Mesenchymal stem cell (in vitro differentiated cells and primary cell): ENCODE measurements around the gene RASSF8.
"Not testable (repeated sequence)": the region's sequence is repeated elsewhere in the genome, so short reads cannot be mapped to it uniquely, and the experiment has no call there.

Experiments
- DNase-seq: peaks from one replicate; pipeline ENCODE4 v3.0.0-alpha.2; 2013
- H2AFZ ChIP-seq: one replicate; pipeline ENCODE4 v1.6.1; 2013; ENCODE audit warnings: low read depth, mild to moderate bottlenecking, control low read depth, inconsistent platforms, low read length, moderate library complexity
- H2AK5ac ChIP-seq: 2 replicates; pipeline ENCODE4 v1.6.1; 2013; ENCODE audit warnings: low read length, moderate library complexity, mild to moderate bottlenecking, inconsistent platforms; ENCODE audit not compliant: severe bottlenecking
- H2BK120ac ChIP-seq: one replicate; pipeline ENCODE4 v1.6.1; 2013; ENCODE audit warnings: low read depth, mild to moderate bottlenecking, inconsistent platforms, low read length, moderate library complexity
- H2BK12ac ChIP-seq, 2 experiments: one replicate each; pipeline ENCODE4 v1.6.1; 2013; ENCODE audit warnings: inconsistent platforms in 2 of 2, low read length in 2 of 2, mild to moderate bottlenecking in 2 of 2, moderate library complexity in 2 of 2, control low read depth in 1 of 2
- H2BK15ac ChIP-seq: one replicate; pipeline ENCODE4 v1.6.1; 2013; ENCODE audit warnings: mild to moderate bottlenecking, low read depth, inconsistent platforms; ENCODE audit not compliant: poor library complexity, severe bottlenecking
- H2BK5ac ChIP-seq: 2 replicates; pipeline ENCODE4 v1.6.1; 2013; ENCODE audit warnings: low read depth, mild to moderate bottlenecking, low read length, control low read depth, inconsistent platforms; ENCODE audit not compliant: poor library complexity, severe bottlenecking
- H3K14ac ChIP-seq, 2 experiments: one replicate each; pipeline ENCODE4 v1.6.1; 2013; ENCODE audit warnings: inconsistent platforms in 2 of 2, low read length in 2 of 2, control low read depth in 1 of 2, mild to moderate bottlenecking in 1 of 2, moderate library complexity in 1 of 2
- H3K18ac ChIP-seq, 2 experiments: one replicate each; pipeline ENCODE4 v1.6.1; 2013; ENCODE audit warnings: inconsistent platforms in 2 of 2, low read length in 2 of 2, control low read depth in 1 of 2, low read depth in 1 of 2, mild to moderate bottlenecking in 1 of 2
- H3K23ac ChIP-seq, 2 experiments: one replicate each; pipeline ENCODE4 v1.6.1; 2013; ENCODE audit warnings: inconsistent platforms in 2 of 2, low read length in 2 of 2, mild to moderate bottlenecking in 2 of 2, moderate library complexity in 2 of 2, control low read depth in 1 of 2
- H3K27ac ChIP-seq: 2 replicates; pipeline ENCODE4 v1.5.1; 2013; ENCODE audit warnings: mild to moderate bottlenecking, moderate library complexity, low read length, control low read depth, inconsistent platforms; ENCODE audit not compliant: poor library complexity, severe bottlenecking
- H3K27me3 ChIP-seq, 2 experiments: 2 replicates each; pipeline versions ENCODE4 v1.6.1 to v1.7.0; 2013; ENCODE audit warnings: low read length in 2 of 2, mild to moderate bottlenecking in 2 of 2, moderate library complexity in 2 of 2, control low read depth in 1 of 2, inconsistent platforms in 1 of 2; ENCODE audit not compliant: control insufficient read depth in 1 of 2, insufficient read depth in 1 of 2
- H3K36me3 ChIP-seq, 2 experiments: 2 replicates each; pipeline versions ENCODE4 v1.6.1 to v1.7.0; 2013; ENCODE audit warnings: low read length in 2 of 2, control low read depth in 1 of 2, inconsistent platforms in 1 of 2, low read depth in 1 of 2, mild to moderate bottlenecking in 1 of 2; ENCODE audit not compliant: insufficient read depth in 2 of 2, control insufficient read depth in 1 of 2
- H3K4ac ChIP-seq, 2 experiments: one replicate each; pipeline ENCODE4 v1.6.1; 2013; ENCODE audit warnings: inconsistent platforms in 2 of 2, low read length in 2 of 2, mild to moderate bottlenecking in 2 of 2, moderate library complexity in 2 of 2, control low read depth in 1 of 2, low read depth in 1 of 2
- H3K4me1 ChIP-seq: 2 replicates; pipeline ENCODE4 v1.6.1; 2013; ENCODE audit warnings: low read depth, low read length, control low read depth; ENCODE audit not compliant: control insufficient read depth, insufficient read depth
- H3K4me2 ChIP-seq: 2 replicates; pipeline ENCODE4 v1.6.1; 2013; ENCODE audit warnings: low read length, mild to moderate bottlenecking, inconsistent platforms; ENCODE audit not compliant: poor library complexity, severe bottlenecking
- H3K4me3 ChIP-seq, 2 experiments: 2 replicates each; pipeline versions ENCODE4 v1.5.1 to v1.7.0; 2013; ENCODE audit warnings: low read length in 2 of 2, mild to moderate bottlenecking in 2 of 2, control low read depth in 1 of 2, low read depth in 1 of 2; ENCODE audit not compliant: insufficient read depth in 1 of 2
- H3K79me1 ChIP-seq: replicated peaks from 2 replicates; pipeline ENCODE4 v1.6.1; 2013; ENCODE audit warnings: mild to moderate bottlenecking, control low read depth, low read length, inconsistent platforms; ENCODE audit not compliant: poor library complexity, severe bottlenecking
- H3K9ac ChIP-seq: 2 replicates; pipeline ENCODE4 v1.7.0; 2013; ENCODE audit warnings: mild to moderate bottlenecking, low read length, moderate library complexity
- H3K9me3 ChIP-seq: 2 replicates; pipeline ENCODE4 v1.7.0; 2013; ENCODE audit warnings: mild to moderate bottlenecking, low read length; ENCODE audit not compliant: control insufficient read depth
- H4K8ac ChIP-seq: one replicate; pipeline ENCODE4 v1.6.1; 2013; ENCODE audit warnings: inconsistent platforms, mild to moderate bottlenecking, low read length, moderate library complexity
- H4K91ac ChIP-seq: one replicate; pipeline ENCODE4 v1.6.1; 2013; ENCODE audit warnings: mild to moderate bottlenecking, low read length, inconsistent platforms
- WGBS: methylation state at CpG from one replicate; pipeline ENCODE4 v1.1.7; 2013; ENCODE audit warnings: mixed read lengths; 5-methylcytosine and 5-hydroxymethylcytosine counted together

Gene RASSF8

GRCh38 chr12:26056335-26056734 lies 97.9 kb downstream of the RASSF8 start:
- H2AFZ ChIP-seq, result no peak overlapping the region
- H3K23ac ChIP-seq, result no peak overlapping the region
- H2BK120ac ChIP-seq, result no peak overlapping the region
- H3K27ac ChIP-seq, result no peak overlapping the region
- H2BK15ac ChIP-seq, result no peak overlapping the region
- H3K9ac ChIP-seq, result no peak overlapping the region
- H4K91ac ChIP-seq, result no peak overlapping the region
- H3K18ac ChIP-seq, result no peak overlapping the region
- no peaks in the 10 kb centered on the region for H3K27me3 ChIP-seq
- H3K36me3 ChIP-seq, result peaks cover 0 to 53% of the 10 kb centered on the region in 2 experiments
- peaks cover 1% of the 10 kb centered on the region for H3K4me1 ChIP-seq
- no peak overlapping the region for H3K4ac ChIP-seq
- no peak overlapping the region for H3K4me2 ChIP-seq
- H3K4me3 ChIP-seq, result no peak overlapping the region
- no peak overlapping the region for H2BK5ac ChIP-seq
- no peak overlapping the region for H4K8ac ChIP-seq
- DNase-seq, result no peak
- WGBS, result 84% methylated on average over 1 of the region's 1 CpG
- H3K9me3 ChIP-seq, result no peaks in the 10 kb centered on the region
- no peak overlapping the region for H2BK12ac ChIP-seq
- no peak overlapping the region for H3K14ac ChIP-seq
- no peak overlapping the region for H2AK5ac ChIP-seq
- peaks cover 11% of the 10 kb centered on the region for H3K79me1 ChIP-seq

GRCh38 chr12:26057271-26057670 lies 98.8 kb downstream of the RASSF8 start:
- not testable (repeated sequence) for H2BK5ac ChIP-seq, H3K4me3 ChIP-seq, H3K79me1 ChIP-seq, H3K9ac ChIP-seq, H3K23ac ChIP-seq, H3K14ac ChIP-seq, H3K27me3 ChIP-seq, H3K4ac ChIP-seq, H2BK15ac ChIP-seq, DNase-seq, H2BK12ac ChIP-seq, H3K27ac ChIP-seq, H2AK5ac ChIP-seq, H4K8ac ChIP-seq, H4K91ac ChIP-seq, H3K9me3 ChIP-seq, H2BK120ac ChIP-seq, H3K4me2 ChIP-seq, H2AFZ ChIP-seq, H3K4me1 ChIP-seq, H3K18ac ChIP-seq
- peaks cover 0 to 55% of the 10 kb centered on the region in 2 experiments for H3K36me3 ChIP-seq
- WGBS, result 100% methylated on average over 2 of the region's 6 CpGs

- Histone ChIP-seq H3K4me3 (no peak overlapping the region), H2AFZ (no peak overlapping the region), H4K8ac (no peak overlapping the region), H3K27ac (no peak overlapping the region), H2AK5ac (no peak overlapping the region), H2BK120ac (no peak overlapping the region), H3K4me1 (peaks cover 1% of the 10 kb centered on the region), H3K79me1 (peaks cover 5% of the 10 kb centered on the region), H4K91ac (no peak overlapping the region), H2BK12ac (no peak overlapping the region), H3K4me2 (no peak overlapping the region), H3K9ac (no peak overlapping the region), H2BK15ac (no peak overlapping the region), H3K36me3 (peaks cover 0 to 60% of the 10 kb centered on the region in 2 experiments), H3K27me3 (no peaks in the 10 kb centered on the region), H3K18ac (no peak overlapping the region), H2BK5ac (no peak overlapping the region), H3K9me3 (no peaks in the 10 kb centered on the region), H3K14ac (no peak overlapping the region), H3K4ac (no peak overlapping the region), H3K23ac (no peak overlapping the region)
- WGBS, result no CpG with 5 or more reads among the region's 8 CpGs
- DNase-seq, result no peak
Observed at GRCh38 chr12:26058308-26058707, 99.8 kb downstream of the RASSF8 start.

- no peak overlapping the region for H3K14ac ChIP-seq
- no peak overlapping the region for H2BK12ac ChIP-seq
- H2BK5ac ChIP-seq, result no peak overlapping the region
- no peak overlapping the region for H3K27ac ChIP-seq
- no peak overlapping the region for H3K4me3 ChIP-seq
- H2BK120ac ChIP-seq, result no peak overlapping the region
- H3K4ac ChIP-seq, result no peak overlapping the region
- no peak overlapping the region for H3K18ac ChIP-seq
- DNase-seq, result no peak
- H2AK5ac ChIP-seq, result no peak overlapping the region
- no peak overlapping the region for H3K9ac ChIP-seq
- H3K23ac ChIP-seq, result no peak overlapping the region
- H3K79me1 ChIP-seq, result peaks cover 6% of the 10 kb centered on the region
- H2BK15ac ChIP-seq, result no peak overlapping the region
- H3K4me1 ChIP-seq, result peaks cover 1% of the 10 kb centered on the region
- H3K27me3 ChIP-seq, result no peaks in the 10 kb centered on the region
- 95% methylated on average over 1 of the region's 1 CpG for WGBS
- no peaks in the 10 kb centered on the region for H3K9me3 ChIP-seq
- no peak overlapping the region for H2AFZ ChIP-seq
- H3K36me3 ChIP-seq, result peaks cover 0 to 64% of the 10 kb centered on the region in 2 experiments
- H3K4me2 ChIP-seq, result no peak overlapping the region
- H4K91ac ChIP-seq, result no peak overlapping the region
- H4K8ac ChIP-seq, result no peak overlapping the region
Observed at GRCh38 chr12:26058818-26059217, 100.3 kb downstream of the RASSF8 start.
